Mesothelial cell of epicardium (in vitro differentiated cells): ENCODE data around the gene TXNDC11. TPM values are rescaled to one million over a fixed set of nuclear protein-coding genes. Genes with fewer than 3 reads are reported as not detected.
"Not testable (repeated sequence)": the region's sequence is repeated elsewhere in the genome, so short reads cannot be mapped to it uniquely, and the experiment has no call there.

Experiments
- DNase-seq, 2 experiments: peaks; one replicate each; pipeline ENCODE4 v3.0.0; 2021; ENCODE audit warnings: low spot score in 2 of 2; ENCODE audit not compliant: unreplicated experiment in 2 of 2
- H3K27ac Mint-ChIP-seq: 2 replicates; pipeline ENCODE4 v1.8.0; 2021; ENCODE audit warnings: mixed read lengths
- H3K27me3 Mint-ChIP-seq: 2 replicates; pipeline ENCODE4 v1.8.0; 2021; ENCODE audit warnings: low read depth, mixed read lengths
- H3K36me3 Mint-ChIP-seq: 2 replicates; pipeline ENCODE4 v1.8.0; 2021; ENCODE audit warnings: mixed read lengths
- H3K4me1 Mint-ChIP-seq: 2 replicates; pipeline ENCODE4 v1.8.0; 2021; ENCODE audit warnings: mixed read lengths
- H3K4me3 Mint-ChIP-seq: 2 replicates; pipeline ENCODE4 v1.8.0; 2021; ENCODE audit warnings: mild to moderate bottlenecking, moderate library complexity, mixed read lengths
- H3K9me3 Mint-ChIP-seq: 2 replicates; pipeline ENCODE4 v1.8.0; 2021; ENCODE audit warnings: mixed read lengths
- CTCF ChIP-seq: fragments of 200-600 bp; sonication (generic); IDR thresholded peaks from one replicate; pipeline ENCODE4 v1.5.0; 2021; ENCODE audit warnings: antibody characterized with exemption; ENCODE audit not compliant: unreplicated experiment
- total RNA-seq: library from RNA; stranded (reverse); gene quantifications from 3 replicates; pipeline ENCODE4 v1.2.1, GENCODE V29; 2021

TXNDC11 gene, protein sequence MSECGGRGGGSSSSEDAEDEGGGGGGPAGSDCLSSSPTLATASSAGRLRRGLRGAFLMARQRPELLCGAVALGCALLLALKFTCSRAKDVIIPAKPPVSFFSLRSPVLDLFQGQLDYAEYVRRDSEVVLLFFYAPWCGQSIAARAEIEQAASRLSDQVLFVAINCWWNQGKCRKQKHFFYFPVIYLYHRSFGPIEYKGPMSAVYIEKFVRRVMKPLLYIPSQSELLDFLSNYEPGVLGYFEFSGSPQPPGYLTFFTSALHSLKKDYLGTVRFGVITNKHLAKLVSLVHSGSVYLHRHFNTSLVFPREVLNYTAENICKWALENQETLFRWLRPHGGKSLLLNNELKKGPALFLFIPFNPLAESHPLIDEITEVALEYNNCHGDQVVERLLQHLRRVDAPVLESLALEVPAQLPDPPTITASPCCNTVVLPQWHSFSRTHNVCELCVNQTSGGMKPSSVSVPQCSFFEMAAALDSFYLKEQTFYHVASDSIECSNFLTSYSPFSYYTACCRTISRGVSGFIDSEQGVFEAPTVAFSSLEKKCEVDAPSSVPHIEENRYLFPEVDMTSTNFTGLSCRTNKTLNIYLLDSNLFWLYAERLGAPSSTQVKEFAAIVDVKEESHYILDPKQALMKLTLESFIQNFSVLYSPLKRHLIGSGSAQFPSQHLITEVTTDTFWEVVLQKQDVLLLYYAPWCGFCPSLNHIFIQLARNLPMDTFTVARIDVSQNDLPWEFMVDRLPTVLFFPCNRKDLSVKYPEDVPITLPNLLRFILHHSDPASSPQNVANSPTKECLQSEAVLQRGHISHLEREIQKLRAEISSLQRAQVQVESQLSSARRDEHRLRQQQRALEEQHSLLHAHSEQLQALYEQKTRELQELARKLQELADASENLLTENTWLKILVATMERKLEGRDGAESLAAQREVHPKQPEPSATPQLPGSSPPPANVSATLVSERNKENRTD
- 27.5 to 30.5 TPM (median 27.8 TPM) in 3 replicates for total RNA-seq

GRCh38 chr16:11742536-11743307 lies at the start of gene TXNDC11:
Gene TXNDC11, minus strand, starts transcription at chr16:11742857. Its CDS starts 127 bp downstream, at chr16:11742730.
- TF ChIP-seq CTCF, result no peak
- peak; percentile 96 to 98 for DNase-seq
- H3K4me1 Mint-ChIP-seq, result peaks cover 37% of the 10 kb centered on the region
- H3K27me3 Mint-ChIP-seq, result no peaks in the 10 kb centered on the region
- no peaks in the 10 kb centered on the region for H3K36me3 Mint-ChIP-seq
- H3K9me3 Mint-ChIP-seq, result no peaks in the 10 kb centered on the region
- H3K27ac Mint-ChIP-seq, result peak within 1 kb of the TSS; percentile 97
- H3K4me3 Mint-ChIP-seq, result peak within 1 kb of the TSS; percentile 93

DNA sequence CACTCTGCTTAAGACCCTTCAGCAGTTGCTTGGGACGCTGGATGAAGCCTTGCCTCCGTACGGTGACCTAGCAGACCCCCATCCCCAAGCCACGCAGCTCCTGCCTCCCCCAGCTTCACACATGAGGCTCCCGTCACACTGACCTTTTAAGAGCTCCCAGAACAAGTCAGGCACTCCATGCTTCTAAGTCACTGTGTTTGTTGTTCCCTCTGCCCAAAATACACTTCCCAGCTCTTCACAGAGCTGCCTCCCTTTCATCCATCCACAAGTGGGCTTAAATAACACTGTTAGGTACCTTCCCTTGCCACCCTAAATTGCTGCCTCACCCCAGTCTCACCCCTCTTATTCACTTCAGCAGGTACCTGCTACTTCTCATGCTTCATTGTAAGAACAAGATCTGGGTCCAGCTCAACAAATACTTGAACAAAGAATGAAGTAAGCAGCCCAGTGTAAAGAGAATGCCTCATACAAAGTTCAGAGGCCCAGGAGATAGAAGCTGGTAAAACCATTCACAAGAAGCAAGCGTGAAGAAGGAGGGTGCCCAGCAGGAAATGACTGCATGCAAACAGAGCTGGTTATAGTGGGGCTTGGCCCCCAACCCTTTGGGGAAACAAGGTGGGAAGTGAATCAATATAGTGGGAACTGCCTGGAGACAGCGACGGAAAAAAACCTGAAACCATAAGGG lies 48.6 kb upstream of the TXNDC11 start:
- no peak overlapping the region for H3K4me3 Mint-ChIP-seq
- H3K27me3 Mint-ChIP-seq, result no peaks in the 10 kb centered on the region
- peaks cover 8% of the 10 kb centered on the region for H3K36me3 Mint-ChIP-seq
- H3K27ac Mint-ChIP-seq, result peak overlapping the region; percentile 25
- no peak for TF ChIP-seq CTCF
- H3K9me3 Mint-ChIP-seq, result no peaks in the 10 kb centered on the region
- H3K4me1 Mint-ChIP-seq, result peaks cover 42% of the 10 kb centered on the region
- DNase-seq, result no peak

GRCh38 chr16:11788914-11789313 lies 46.3 kb upstream of the TXNDC11 start:
- H3K9me3 Mint-ChIP-seq, result no peaks in the 10 kb centered on the region
- DNase-seq, result no peak
- no peaks in the 10 kb centered on the region for H3K27me3 Mint-ChIP-seq
- no peak overlapping the region for H3K27ac Mint-ChIP-seq
- peaks cover 25% of the 10 kb centered on the region for H3K4me1 Mint-ChIP-seq
- H3K36me3 Mint-ChIP-seq, result peaks cover 8% of the 10 kb centered on the region
- TF ChIP-seq CTCF, result no peak
- H3K4me3 Mint-ChIP-seq, result no peak overlapping the region

DNA sequence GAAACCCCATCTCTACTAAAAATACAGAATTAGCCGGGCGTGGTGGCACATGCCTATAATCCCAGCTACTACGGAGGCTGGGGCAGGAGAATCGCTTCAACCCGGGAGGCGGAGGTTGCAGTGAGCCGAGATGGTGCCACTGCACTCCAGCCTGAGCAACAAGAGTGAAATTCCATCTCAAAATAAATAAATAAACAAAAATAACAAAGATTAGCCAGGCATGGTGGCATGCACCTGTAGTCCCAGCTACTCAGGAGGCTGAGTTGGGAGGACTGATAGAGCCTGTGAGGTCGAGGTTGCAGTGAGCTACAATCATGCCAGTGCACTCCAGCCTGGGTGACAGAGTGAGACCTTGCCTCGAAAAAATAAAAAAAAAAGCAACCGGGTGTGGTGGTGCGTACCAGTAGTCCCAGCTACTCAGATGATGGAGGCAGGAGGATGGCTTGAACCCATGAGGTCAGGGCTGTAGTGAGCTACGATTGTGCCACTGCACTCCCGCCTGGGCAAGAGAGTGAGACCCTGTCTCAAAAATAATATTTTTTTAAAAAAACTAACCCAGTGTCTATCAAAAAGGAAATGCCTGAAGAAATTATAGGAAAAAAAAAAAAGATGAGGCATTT lies 42.4 kb upstream of the TXNDC11 start:
- DNase-seq, H3K27me3 Mint-ChIP-seq, H3K4me3 Mint-ChIP-seq, H3K27ac Mint-ChIP-seq, H3K9me3 Mint-ChIP-seq: not testable (repeated sequence)
- Mint-ChIP-seq H3K4me1 (peaks cover 33% of the 10 kb centered on the region), H3K36me3 (peaks cover 10% of the 10 kb centered on the region)

- not testable (repeated sequence) for DNase-seq, H3K27me3 Mint-ChIP-seq, H3K9me3 Mint-ChIP-seq, H3K4me3 Mint-ChIP-seq
- H3K36me3 Mint-ChIP-seq, result peaks cover 10% of the 10 kb centered on the region
- H3K27ac Mint-ChIP-seq, result peak overlapping the region; percentile 73
- H3K4me1 Mint-ChIP-seq, result peaks cover 33% of the 10 kb centered on the region
These were observed 41.7 kb upstream of the TXNDC11 start for GRCh38 chr16:11784381-11784780.

DNA sequence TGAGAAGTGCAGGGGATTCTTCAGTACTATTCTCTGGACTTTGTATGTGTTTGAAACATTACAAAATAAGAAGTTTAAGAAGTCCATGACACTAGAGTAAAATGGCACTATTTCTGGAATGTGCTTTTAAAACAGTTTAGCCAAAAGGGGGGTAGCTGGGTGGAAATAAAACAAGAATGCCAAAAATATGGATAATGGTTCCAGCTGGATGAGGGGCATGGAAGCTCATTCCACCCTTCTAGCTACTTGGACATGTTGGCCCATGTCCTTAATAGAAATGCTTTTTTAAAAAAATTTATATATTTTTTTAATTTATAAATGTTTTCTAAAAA lies 41.3 kb upstream of the TXNDC11 start:
- Mint-ChIP-seq H3K36me3 (peaks cover 10% of the 10 kb centered on the region), H3K4me1 (peaks cover 33% of the 10 kb centered on the region), H3K27me3 (no peaks in the 10 kb centered on the region), H3K9me3 (no peaks in the 10 kb centered on the region), H3K4me3 (peak overlapping the region; percentile 20), H3K27ac (peak overlapping the region; percentile 97)
- no peak for DNase-seq
- TF ChIP-seq CTCF, result no peak
